HG03280 (cell line): ENCODE measurements around the gene WWC1.

ENCODE experiments used
- ATAC-seq: cut with Tn5 transposase; IDR thresholded peaks from one replicate; pipeline ENCODE4 v1.9.1; 2021; ENCODE audit warnings: mild to moderate bottlenecking, moderate library complexity; ENCODE audit not compliant: unreplicated experiment

WWC1 gene

GRCh38 chr5:168359820-168360460 is 68.5 kb downstream of the WWC1 start:
- no peak for ATAC-seq

- ATAC-seq: no peak
Observed at GRCh38 chr5:168360521-168361285, 69.3 kb downstream of the WWC1 start.

- no peak for ATAC-seq
Observed at GRCh38 chr5:168362097-168362885, 70.8 kb downstream of the WWC1 start.

GRCh38 chr5:168364151-168364661 is 72.8 kb downstream of the WWC1 start:
- no peak for ATAC-seq

GRCh38 chr5:168364750-168365550 is 73.5 kb downstream of the WWC1 start:
- no peak for ATAC-seq

GRCh38 chr5:168365581-168366081 is 74.2 kb downstream of the WWC1 start:
- ATAC-seq: no peak

- no peak for ATAC-seq
Observed at GRCh38 chr5:168366116-168366515, 74.7 kb downstream of the WWC1 start.

GRCh38 chr5:168368854-168369253 is 77.4 kb downstream of the WWC1 start:
- ATAC-seq: no peak

- ATAC-seq: no peak
Observed at GRCh38 chr5:168370831-168371230, 79.4 kb downstream of the WWC1 start.

GRCh38 chr5:168372356-168372946 is 81.0 kb downstream of the WWC1 start:
- ATAC-seq: no peak

GRCh38 chr5:168374532-168374931 is 83.1 kb downstream of the WWC1 start:
- ATAC-seq: no peak

GRCh38 chr5:168375214-168375613 is 83.8 kb downstream of the WWC1 start:
- no peak for ATAC-seq

GRCh38 chr5:168377525-168377924 is 86.1 kb downstream of the WWC1 start:
- no peak for ATAC-seq

GRCh38 chr5:168378741-168379140 is 87.3 kb downstream of the WWC1 start:
- ATAC-seq: no peak

GRCh38 chr5:168382421-168382820 is 91.0 kb downstream of the WWC1 start:
- no peak for ATAC-seq

- ATAC-seq: no peak
Observed at GRCh38 chr5:168390491-168390890, 99.0 kb downstream of the WWC1 start.

- ATAC-seq: no peak
Observed at GRCh38 chr5:168393773-168394172, 102.3 kb downstream of the WWC1 start.

GRCh38 chr5:168400429-168401220 is 109.2 kb downstream of the WWC1 start:
- no peak for ATAC-seq

- no peak for ATAC-seq
Observed at GRCh38 chr5:168401226-168401625, 109.8 kb downstream of the WWC1 start.
